Measurements from ENCODE around the gene ZNF132. TPM values are rescaled to one million over a fixed set of nuclear protein-coding genes. Genes with fewer than 3 reads are reported as not detected.

The ZNF132 gene
- total RNA-seq, 1 experiment from 2014 or later: not detected

DNA sequence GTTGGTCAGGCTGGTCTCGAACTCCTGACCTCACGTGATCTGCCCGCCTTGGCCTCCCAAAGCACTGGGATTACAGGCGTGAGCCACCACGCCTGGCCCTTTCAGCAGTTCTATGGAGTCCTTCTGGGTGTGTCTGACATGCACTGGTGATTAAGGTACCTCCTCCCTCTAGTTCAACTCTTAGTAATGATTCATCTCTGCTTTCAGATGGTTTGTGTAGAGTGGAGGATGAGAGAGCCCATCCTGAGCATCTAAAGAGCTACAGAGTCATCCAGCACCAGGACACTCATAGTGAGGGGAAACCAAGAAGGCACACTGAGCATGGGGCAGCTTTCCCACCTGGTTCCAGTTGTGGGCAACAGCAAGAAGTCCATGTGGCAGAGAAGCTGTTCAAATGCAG is 23.3 kb downstream of the ZNF132 start:
- BruUV-seq (replicated peaks): no TSS peak
- ChIA-PET CTCF (no interaction called here), RAD21 (ENCODE audit: low non-redundant PET in 1 of 2, low total read pairs in 2 of 2, uncharacterized antibody in 2 of 2, unreplicated experiment in 2 of 2) (no interaction called here), POLR2A (no interaction called here)
- ATAC-seq (no peak), DNase-seq (ENCODE audit: low read depth, low spot score) (no peak)
- Histone ChIP-seq H3K9me2 (ENCODE audit: insufficient read depth) (no peaks in the 10 kb centered on the region), H3K4me3 (replicated peaks in 1 of 2; ENCODE audit: low read depth in 1 of 2, low read length in 2 of 2) (no peak overlapping the region), H3K27me3 (ENCODE audit: insufficient read depth, low read length) (no peaks in the 10 kb centered on the region), H4K20me1 (ENCODE audit: insufficient read depth) (no peaks in the 10 kb centered on the region), H3K4me2 (ENCODE audit: low read length) (no peak overlapping the region), H2AFZ (ENCODE audit: low read depth, low read length, poor library complexity, severe bottlenecking) (no peak overlapping the region), H3K36me3 (ENCODE audit: control insufficient read depth in 1 of 2, insufficient read depth in 2 of 2, low read length in 2 of 2) (peaks cover 27 to 41% of the 10 kb centered on the region in 2 experiments), H3K4me1 (ENCODE audit: control insufficient read depth in 1 of 2, insufficient read depth in 2 of 2, low read length in 2 of 2) (no peaks in the 10 kb centered on the region), H3K27ac (ENCODE audit: low read depth, low read length) (no peak overlapping the region), H3K9ac (ENCODE audit: low read length) (no peak overlapping the region), H3K79me2 (ENCODE audit: insufficient read depth, low read length) (peaks cover 45% of the 10 kb centered on the region), H3K9me3 (ENCODE audit: control insufficient read depth in 1 of 2, insufficient read depth in 1 of 2, low read depth in 1 of 2, low read length in 2 of 2) (no peaks in the 10 kb centered on the region)
- TF ChIP-seq CEBPB (IDR thresholded peaks at IDR 0.05; ENCODE audit: low read depth) (no peak), ZFX (IDR thresholded peaks at IDR 0.05) (no peak), SP1 (IDR thresholded peaks at IDR 0.05; ENCODE audit: low read depth) (no peak), YY1 (IDR thresholded peaks at IDR 0.05; ENCODE audit: extremely low read depth, insufficient replicate concordance, low read depth, low read length) (no peak), SIN3A (IDR thresholded peaks at IDR 0.05; ENCODE audit: low read depth) (no peak), POLR2A (IDR thresholded peaks at IDR 0.05; ENCODE audit: borderline replicate concordance, extremely low read depth, insufficient read depth, insufficient read length) (no peak), EGR1 (IDR thresholded peaks at IDR 0.05; ENCODE audit: low read depth) (no peak), JUND (IDR thresholded peaks at IDR 0.05) (no peak), ZNF274 (IDR thresholded peaks at IDR 0.05; ENCODE audit: low read depth, low read length) (no peak)
- TF ChIP-seq, protein P1, sequence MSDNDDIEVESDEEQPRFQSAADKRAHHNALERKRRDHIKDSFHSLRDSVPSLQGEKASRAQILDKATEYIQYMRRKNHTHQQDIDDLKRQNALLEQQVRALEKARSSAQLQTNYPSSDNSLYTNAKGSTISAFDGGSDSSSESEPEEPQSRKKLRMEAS (IDR thresholded peaks at IDR 0.05): no peak
- TF ChIP-seq, protein P2, sequence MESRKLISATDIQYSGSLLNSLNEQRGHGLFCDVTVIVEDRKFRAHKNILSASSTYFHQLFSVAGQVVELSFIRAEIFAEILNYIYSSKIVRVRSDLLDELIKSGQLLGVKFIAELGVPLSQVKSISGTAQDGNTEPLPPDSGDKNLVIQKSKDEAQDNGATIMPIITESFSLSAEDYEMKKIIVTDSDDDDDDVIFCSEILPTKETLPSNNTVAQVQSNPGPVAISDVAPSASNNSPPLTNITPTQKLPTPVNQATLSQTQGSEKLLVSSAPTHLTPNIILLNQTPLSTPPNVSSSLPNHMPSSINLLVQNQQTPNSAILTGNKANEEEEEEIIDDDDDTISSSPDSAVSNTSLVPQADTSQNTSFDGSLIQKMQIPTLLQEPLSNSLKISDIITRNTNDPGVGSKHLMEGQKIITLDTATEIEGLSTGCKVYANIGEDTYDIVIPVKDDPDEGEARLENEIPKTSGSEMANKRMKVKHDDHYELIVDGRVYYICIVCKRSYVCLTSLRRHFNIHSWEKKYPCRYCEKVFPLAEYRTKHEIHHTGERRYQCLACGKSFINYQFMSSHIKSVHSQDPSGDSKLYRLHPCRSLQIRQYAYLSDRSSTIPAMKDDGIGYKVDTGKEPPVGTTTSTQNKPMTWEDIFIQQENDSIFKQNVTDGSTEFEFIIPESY (IDR thresholded peaks at IDR 0.05; ENCODE audit: extremely low read depth, insufficient replicate concordance, low read length): no peak
- TF ChIP-seq, protein P3, sequence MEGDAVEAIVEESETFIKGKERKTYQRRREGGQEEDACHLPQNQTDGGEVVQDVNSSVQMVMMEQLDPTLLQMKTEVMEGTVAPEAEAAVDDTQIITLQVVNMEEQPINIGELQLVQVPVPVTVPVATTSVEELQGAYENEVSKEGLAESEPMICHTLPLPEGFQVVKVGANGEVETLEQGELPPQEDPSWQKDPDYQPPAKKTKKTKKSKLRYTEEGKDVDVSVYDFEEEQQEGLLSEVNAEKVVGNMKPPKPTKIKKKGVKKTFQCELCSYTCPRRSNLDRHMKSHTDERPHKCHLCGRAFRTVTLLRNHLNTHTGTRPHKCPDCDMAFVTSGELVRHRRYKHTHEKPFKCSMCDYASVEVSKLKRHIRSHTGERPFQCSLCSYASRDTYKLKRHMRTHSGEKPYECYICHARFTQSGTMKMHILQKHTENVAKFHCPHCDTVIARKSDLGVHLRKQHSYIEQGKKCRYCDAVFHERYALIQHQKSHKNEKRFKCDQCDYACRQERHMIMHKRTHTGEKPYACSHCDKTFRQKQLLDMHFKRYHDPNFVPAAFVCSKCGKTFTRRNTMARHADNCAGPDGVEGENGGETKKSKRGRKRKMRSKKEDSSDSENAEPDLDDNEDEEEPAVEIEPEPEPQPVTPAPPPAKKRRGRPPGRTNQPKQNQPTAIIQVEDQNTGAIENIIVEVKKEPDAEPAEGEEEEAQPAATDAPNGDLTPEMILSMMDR (IDR thresholded peaks at IDR 0.05 in 2 of 3, conservative IDR thresholded peaks at IDR 0.05 in 1 of 3; ENCODE audit: borderline replicate concordance in 1 of 3, insufficient read depth in 1 of 3, low read depth in 2 of 3, low read length in 2 of 3): no peak
- intact Hi-C loops (cut with micrococcal nuclease): no loop called here

Data from HCT116 (cell line).